NCI-H187 (cell line): ENCODE measurements around the gene SHE.
"Not testable (repeated sequence)": the region's sequence is repeated elsewhere in the genome, so short reads cannot be mapped to it uniquely, and the experiment has no call there.

Source experiments
- DNase-seq, 2 experiments: peaks; one replicate each; lab custom pipeline; 2025; lab: John Stamatoyannopoulos, UW

Gene SHE

GRCh38 chr1:154502066-154502743, at the start of gene SHE, which contains the start of gene TDRD10:
SHE (minus strand) TSS chr1:154502412; CDS start chr1:154502026, 386 bp downstream.
TDRD10 (plus strand) TSS chr1:154502219; CDS start chr1:154506904, 4,685 bp downstream.
- DNase-seq = no peak

- DNase-seq = no peak
Observed at GRCh38 chr1:154551474-154551873, 49.3 kb upstream of the SHE start.

- no peak for DNase-seq
Observed at GRCh38 chr1:154550657-154551056, 48.4 kb upstream of the SHE start.

GRCh38 chr1:154550070-154550469, 47.9 kb upstream of the SHE start:
- DNase-seq = no peak

- DNase-seq = no peak
Observed at GRCh38 chr1:154549202-154549770, 47.1 kb upstream of the SHE start.

GRCh38 chr1:154548028-154548427, 45.8 kb upstream of the SHE start:
- DNase-seq = no peak

GRCh38 chr1:154547105-154547732, 45.0 kb upstream of the SHE start:
- DNase-seq = no peak

- peak in 1 of 2 experiments; percentile 37 for DNase-seq
Observed at GRCh38 chr1:154546264-154547063, 44.3 kb upstream of the SHE start.

- DNase-seq = no peak
Observed at GRCh38 chr1:154541231-154541630, 39.0 kb upstream of the SHE start.

GRCh38 chr1:154539486-154540483, 37.6 kb upstream of the SHE start:
- DNase-seq = no peak

- DNase-seq = no peak
Observed at GRCh38 chr1:154536570-154536969, 34.4 kb upstream of the SHE start.

GRCh38 chr1:154533952-154534844, 32.0 kb upstream of the SHE start:
- peak in 1 of 2 experiments; percentile 59 for DNase-seq

GRCh38 chr1:154531950-154532349, 29.7 kb upstream of the SHE start:
- DNase-seq = not testable (repeated sequence)

- DNase-seq = no peak
Observed at GRCh38 chr1:154529308-154529707, 27.1 kb upstream of the SHE start.

- DNase-seq = no peak
Observed at GRCh38 chr1:154527192-154527591, 25.0 kb upstream of the SHE start.

- DNase-seq = no peak
Observed at GRCh38 chr1:154524881-154525280, 22.7 kb upstream of the SHE start.

- no peak for DNase-seq
Observed at GRCh38 chr1:154521695-154522094, 19.5 kb upstream of the SHE start.

- no peak for DNase-seq
Observed at GRCh38 chr1:154520333-154520732, 18.1 kb upstream of the SHE start.

- no peak for DNase-seq
Observed at GRCh38 chr1:154519591-154519991, 17.4 kb upstream of the SHE start.

GRCh38 chr1:154517661-154518060, 15.4 kb upstream of the SHE start:
- no peak for DNase-seq
